Measurements from ENCODE around the gene TENM3.

- TF ChIP-seq, protein P1, sequence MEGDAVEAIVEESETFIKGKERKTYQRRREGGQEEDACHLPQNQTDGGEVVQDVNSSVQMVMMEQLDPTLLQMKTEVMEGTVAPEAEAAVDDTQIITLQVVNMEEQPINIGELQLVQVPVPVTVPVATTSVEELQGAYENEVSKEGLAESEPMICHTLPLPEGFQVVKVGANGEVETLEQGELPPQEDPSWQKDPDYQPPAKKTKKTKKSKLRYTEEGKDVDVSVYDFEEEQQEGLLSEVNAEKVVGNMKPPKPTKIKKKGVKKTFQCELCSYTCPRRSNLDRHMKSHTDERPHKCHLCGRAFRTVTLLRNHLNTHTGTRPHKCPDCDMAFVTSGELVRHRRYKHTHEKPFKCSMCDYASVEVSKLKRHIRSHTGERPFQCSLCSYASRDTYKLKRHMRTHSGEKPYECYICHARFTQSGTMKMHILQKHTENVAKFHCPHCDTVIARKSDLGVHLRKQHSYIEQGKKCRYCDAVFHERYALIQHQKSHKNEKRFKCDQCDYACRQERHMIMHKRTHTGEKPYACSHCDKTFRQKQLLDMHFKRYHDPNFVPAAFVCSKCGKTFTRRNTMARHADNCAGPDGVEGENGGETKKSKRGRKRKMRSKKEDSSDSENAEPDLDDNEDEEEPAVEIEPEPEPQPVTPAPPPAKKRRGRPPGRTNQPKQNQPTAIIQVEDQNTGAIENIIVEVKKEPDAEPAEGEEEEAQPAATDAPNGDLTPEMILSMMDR (IDR thresholded peaks at IDR 0.05): no peak
- TF ChIP-seq, protein P2, sequence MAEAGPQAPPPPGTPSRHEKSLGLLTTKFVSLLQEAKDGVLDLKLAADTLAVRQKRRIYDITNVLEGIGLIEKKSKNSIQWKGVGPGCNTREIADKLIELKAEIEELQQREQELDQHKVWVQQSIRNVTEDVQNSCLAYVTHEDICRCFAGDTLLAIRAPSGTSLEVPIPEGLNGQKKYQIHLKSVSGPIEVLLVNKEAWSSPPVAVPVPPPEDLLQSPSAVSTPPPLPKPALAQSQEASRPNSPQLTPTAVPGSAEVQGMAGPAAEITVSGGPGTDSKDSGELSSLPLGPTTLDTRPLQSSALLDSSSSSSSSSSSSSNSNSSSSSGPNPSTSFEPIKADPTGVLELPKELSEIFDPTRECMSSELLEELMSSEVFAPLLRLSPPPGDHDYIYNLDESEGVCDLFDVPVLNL (CRISPR knock-in tag; IDR thresholded peaks at IDR 0.05; ENCODE audit: borderline replicate concordance, low read depth): no peak
- TF ChIP-seq ATF3 (CRISPR knock-in tag; conservative IDR thresholded peaks at IDR 0.05) (no peak), CREB1 (CRISPR knock-in tag; IDR thresholded peaks at IDR 0.05) (no peak), JUN (CRISPR knock-in tag; IDR thresholded peaks at IDR 0.05) (no peak), MYBL2 (CRISPR knock-in tag; IDR thresholded peaks at IDR 0.05) (no peak), ESRRA (CRISPR knock-in tag; IDR thresholded peaks at IDR 0.05; ENCODE audit: borderline replicate concordance) (no peak), SMAD4 (CRISPR knock-in tag; IDR thresholded peaks at IDR 0.05) (no peak), ZNF423 (CRISPR knock-in tag; IDR thresholded peaks at IDR 0.05) (no peak), MXD4 (CRISPR knock-in tag; IDR thresholded peaks at IDR 0.05; ENCODE audit: borderline replicate concordance) (no peak)
- TF ChIP-seq, protein P3, sequence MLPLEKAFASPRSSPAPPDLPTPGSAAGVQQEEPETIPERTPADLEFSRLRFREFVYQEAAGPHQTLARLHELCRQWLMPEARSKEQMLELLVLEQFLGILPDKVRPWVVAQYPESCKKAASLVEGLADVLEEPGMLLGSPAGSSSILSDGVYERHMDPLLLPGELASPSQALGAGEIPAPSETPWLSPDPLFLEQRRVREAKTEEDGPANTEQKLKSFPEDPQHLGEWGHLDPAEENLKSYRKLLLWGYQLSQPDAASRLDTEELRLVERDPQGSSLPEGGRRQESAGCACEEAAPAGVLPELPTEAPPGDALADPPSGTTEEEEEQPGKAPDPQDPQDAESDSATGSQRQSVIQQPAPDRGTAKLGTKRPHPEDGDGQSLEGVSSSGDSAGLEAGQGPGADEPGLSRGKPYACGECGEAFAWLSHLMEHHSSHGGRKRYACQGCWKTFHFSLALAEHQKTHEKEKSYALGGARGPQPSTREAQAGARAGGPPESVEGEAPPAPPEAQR (CRISPR knock-in tag; IDR thresholded peaks at IDR 0.05): no peak
- TF ChIP-seq, protein P4, sequence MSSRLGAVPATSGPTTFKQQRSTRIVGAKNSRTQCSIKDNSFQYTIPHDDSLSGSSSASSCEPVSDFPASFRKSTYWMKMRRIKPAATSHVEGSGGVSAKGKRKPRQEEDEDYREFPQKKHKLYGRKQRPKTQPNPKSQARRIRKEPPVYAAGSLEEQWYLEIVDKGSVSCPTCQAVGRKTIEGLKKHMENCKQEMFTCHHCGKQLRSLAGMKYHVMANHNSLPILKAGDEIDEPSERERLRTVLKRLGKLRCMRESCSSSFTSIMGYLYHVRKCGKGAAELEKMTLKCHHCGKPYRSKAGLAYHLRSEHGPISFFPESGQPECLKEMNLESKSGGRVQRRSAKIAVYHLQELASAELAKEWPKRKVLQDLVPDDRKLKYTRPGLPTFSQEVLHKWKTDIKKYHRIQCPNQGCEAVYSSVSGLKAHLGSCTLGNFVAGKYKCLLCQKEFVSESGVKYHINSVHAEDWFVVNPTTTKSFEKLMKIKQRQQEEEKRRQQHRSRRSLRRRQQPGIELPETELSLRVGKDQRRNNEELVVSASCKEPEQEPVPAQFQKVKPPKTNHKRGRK (CRISPR knock-in tag; IDR thresholded peaks at IDR 0.05; ENCODE audit: borderline replicate concordance): no peak
Measured at GRCh38 chr4:182624281-182624680, 381.1 kb downstream of the TENM3 start.
